GM11168 (cell line): ENCODE measurements around the gene SLC5A12.
"Not testable (repeated sequence)": the region's sequence is repeated elsewhere in the genome, so short reads cannot be mapped to it uniquely, and the experiment has no call there.

Experiments
- in situ Hi-C: fragments of 300-500 bp; cut with MboI; formaldehyde crosslinking; loops from one replicate; pipeline ENCODE4 v1.12.0; 2022; ENCODE audit warnings: low sequenced_read_pairs; ENCODE audit not compliant: unreplicated experiment

Gene SLC5A12

DNA sequence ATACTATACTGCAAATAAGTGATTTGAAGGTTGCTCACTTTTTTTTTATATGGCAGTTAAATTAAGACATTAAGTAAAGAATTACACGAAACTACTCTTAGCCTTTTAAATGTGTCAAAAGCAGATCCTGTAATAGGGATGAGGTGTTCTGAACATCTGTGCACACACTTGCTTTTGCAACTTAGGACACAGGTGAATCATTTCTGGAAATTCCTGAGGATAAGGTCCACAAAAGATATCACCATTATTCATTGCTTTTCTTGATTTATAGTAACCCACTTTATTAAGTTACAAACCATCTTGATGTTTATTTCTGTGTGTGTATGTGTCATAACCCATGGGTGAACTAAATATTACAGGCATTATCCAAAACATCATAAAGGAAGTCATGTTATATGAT is 55.9 kb downstream of the SLC5A12 start:
- in situ Hi-C loops, result no loop called here

DNA sequence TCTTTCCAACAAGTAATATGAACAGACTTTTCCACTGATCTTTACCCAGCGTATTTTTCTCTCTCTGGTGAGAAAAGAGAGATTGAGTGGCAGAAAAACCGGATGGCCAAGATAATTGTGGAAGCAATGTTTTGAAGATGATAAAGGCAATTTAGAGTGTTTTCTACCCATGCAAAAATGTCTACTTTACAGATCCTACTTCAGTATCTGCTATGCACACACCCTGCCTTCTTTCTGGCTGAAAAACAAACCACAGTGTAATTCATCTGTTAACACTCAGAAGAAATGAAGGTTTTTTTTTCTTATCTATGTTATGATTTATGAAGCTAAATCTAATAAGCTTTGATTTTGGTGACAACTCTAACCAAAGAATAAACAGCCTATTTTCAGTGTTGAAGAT is 56.8 kb downstream of the SLC5A12 start:
- in situ Hi-C loops, result no loop called here

DNA sequence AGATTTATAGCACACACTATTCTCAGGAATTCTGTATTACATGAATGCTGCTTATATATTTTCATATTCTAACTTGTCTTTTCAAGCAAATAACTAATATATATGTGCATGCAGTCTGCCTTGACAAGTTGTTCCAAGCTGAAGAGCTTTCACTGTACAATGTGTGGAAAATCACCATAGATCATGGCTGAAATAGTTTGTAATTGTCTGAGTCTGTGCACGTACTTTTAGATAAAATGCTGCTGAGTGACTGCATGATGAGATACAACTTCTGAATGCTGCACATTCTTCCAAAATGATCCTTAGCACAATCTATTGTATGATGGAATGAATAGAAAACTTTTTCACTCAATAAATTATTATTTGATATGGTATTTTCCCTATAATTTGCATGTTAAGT is 58.9 kb downstream of the SLC5A12 start:
- in situ Hi-C loops, result no loop called here

DNA sequence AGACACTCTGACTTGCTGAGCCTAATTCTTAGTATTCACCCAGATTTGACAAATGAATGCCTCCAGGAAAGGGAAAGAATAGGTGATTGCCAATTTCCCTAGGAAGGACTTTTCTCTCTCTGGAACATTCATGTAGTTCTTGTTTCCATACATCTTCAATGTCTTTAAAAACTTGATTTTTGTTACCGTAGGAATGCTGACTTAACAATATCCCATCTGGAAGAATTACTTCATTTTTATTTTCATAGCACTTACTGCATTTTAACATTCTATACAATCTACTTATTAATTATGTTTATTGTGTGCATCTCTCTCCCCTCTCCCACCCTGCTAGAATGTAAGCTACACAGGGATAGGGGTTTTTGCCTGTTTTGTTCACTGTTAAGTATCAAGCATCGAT is 66.6 kb downstream of the SLC5A12 start:
- in situ Hi-C loops, result no loop called here

DNA sequence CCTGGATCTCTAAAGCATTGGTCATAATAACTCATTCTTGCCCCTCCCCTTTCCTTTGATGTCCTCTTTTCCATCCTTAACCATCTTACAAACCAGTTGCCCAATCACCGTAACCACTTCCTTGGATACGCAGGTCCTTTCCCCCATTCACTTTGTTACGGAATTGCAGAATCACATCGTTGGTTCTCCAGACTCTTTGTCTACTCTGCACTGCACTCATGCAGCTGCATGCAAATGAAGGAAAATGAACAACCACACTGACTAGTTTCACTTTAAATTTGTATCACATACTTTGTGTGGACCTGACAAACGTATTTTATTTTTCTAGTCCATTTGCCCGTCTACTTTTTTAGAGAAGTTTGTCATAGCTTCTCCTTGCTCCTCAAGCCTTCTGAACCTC is 69.9 kb downstream of the SLC5A12 start:
- in situ Hi-C loops, result loop anchor here (5.0 kb wide), 1 partner anchor 360 kb away; no protein-coding TSS in a partner anchor

DNA sequence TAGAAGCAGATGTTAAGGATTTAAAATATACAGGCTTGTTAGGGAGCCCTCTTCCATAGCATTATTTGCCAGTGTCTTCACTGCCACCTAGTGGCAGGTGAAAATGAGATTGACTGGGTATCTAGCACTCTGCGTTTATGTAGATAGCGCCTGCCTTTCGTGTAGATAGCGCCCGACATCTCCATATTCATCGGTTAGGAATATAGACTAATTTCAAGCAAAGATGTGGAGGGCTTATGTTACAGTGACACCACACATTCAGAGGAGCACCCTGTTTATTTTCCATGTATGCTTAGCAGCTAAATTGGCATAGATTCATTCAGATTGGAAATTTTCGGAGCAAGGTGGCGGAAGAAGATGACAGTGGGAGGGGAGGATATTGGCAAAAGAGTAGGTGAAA is 72.0 kb downstream of the SLC5A12 start:
- in situ Hi-C loops, result loop anchor here (5.0 kb wide), 1 partner anchor 358 kb away; no protein-coding TSS in a partner anchor

DNA sequence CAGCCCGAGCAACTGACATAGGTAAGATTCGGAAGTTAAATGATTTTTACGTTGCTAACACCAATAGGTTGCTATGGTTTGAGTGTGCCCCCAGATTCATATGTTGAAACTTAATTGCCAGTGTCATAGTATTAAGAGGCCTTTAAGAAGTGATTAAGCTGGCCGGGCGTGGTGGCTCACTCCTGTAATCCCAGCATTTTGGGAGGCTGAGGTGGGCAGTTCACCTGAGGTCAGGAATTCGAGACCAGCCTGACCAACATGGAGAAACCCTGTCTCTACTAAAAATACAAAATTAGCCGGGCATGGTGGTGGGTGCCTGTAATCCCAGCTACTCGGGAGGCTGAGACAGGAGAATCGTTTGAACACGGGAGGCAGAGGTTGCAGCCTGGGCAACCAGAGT is 78.5 kb downstream of the SLC5A12 start:
- in situ Hi-C loops, result not testable (repeated sequence)

DNA sequence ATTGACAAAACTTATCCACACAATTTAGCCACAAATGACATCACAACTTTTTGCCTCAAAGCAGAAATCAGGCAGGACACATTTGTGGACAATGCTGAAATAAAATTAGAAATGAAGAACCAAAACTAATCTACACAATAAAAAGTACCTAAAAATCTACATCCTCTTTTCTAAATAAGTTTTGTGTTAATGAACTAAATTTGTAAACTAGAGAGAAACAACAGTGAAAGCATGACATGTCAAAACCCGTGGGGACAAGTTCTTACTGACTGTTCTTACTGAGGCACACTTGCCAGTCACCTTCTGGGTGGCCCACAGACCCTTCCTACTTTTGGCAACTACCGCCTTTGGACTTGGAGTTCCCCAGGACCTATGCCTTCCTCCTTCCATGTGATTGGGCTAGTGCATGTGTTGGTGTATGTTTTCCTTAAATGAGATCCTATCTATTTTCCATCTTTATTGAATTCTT is 89.1 kb downstream of the SLC5A12 start:
- in situ Hi-C loops, result no loop called here

DNA sequence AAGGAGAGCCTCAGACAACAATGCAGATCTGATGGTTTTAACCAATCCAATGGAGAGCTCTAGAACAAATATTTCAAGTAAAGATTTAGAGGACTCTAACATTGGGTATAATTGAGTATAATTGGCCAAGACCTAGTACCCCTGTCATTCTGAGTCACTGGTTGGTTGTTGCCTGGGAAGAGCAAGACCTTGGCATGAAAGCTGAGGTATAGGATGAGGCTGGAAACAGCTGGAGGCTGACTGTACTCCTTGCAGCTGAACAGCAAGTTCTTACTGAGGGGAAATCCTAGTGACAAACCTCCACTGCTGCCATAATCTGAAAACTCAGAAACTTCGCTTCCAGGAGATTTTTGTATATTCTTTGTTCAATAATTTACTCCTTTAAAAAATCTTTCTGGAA is 95.5 kb downstream of the SLC5A12 start:
- in situ Hi-C loops, result no loop called here

DNA sequence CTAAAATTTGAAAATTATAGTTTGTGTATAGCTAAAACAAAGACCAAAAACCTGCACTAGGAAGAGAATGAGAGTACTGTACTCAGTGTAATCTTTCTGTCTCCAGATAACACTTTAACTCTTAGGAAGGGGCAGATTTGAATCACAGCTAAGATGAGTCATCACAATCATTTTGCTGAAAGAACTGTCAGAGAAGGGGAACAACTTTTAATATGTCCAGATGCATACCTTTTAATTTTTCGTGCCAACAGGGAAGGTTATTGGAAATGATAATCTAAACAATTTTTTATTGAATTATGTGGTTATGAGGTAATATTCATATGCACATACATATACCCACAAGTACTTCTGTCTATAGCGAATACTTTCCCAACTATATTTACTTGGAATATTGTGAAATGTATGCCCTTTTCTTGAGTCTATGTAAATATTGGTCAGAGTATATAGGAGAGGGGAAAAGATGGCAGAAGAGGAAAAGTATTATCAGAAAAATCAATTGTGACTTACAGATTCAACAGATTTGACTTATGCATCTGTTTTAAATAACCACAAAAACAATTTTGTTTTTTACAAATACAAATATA is 98.7 kb downstream of the SLC5A12 start:
- in situ Hi-C loops, result no loop called here

DNA sequence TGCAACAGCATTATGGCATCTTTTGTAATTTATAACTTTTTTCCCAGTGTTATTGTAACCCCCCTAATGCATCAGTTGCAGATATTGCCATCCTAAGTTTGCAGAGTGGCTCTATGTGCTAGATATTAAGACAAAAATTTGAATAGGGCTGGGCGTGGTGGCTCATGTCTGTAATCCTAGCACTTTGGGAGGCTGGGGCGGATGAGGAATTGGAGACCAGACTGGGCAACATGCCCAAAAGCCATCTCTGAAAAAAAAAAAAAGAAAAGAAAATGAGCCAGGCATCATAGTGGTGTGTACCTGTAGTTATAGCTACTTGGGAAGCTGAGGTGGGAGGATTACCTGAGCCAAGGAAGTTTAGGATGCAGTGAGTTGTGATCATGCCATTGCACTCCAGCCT is 99.7 kb downstream of the SLC5A12 start:
- in situ Hi-C loops, result no loop called here

DNA sequence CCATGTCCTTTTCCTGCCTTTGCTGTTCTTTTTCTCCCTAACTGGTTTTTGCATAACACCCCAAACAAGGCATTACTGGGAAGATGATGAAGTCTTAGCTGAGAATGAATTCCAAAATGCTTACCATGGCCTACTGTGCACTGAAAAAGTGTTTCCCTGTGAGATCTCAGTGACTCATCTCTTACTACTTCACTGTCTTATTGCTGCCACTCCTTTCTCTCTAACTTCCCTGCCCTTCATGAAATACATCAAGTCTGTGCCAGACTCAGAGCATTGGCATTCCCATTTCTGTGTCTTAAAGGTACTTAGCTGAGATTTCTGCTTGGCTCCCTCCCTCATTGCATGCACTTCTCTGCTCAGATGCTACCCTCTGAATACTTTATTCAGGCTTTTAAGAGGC is 100.7 kb downstream of the SLC5A12 start:
- in situ Hi-C loops, result no loop called here

DNA sequence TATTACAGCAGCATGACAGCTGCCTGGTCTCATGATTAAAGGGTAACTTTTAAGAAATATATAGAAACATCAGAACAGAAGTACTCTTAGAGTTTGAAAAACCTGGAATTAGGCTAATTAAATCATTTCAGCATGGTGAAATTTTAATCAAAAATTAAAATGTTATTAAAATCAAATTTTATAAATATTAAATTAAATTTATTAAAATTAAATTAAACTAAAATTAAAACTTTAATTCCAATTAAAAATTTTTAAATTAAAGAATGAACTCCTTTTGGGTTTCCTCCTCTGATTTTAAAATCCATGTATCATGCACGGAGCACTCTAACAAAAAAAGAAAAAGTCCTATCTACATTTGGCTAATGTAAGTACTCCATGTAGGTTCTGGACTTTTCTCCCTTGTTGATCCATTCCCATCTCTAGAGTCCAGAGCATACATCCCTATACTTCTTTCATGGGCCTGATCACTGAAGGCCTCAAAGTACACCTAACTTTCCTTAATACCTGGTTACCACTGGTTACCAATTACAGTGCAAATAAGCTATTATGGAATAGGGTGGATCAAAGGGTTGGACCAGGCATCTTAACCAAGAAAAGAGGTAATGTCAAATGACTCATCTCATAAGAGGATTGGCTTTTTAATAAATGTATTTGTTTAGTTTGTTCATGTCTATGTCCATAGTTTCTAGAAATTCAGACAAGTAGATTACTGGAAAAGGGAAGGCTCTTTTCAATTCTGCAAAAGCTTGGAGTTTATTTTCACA is 101.4 kb downstream of the SLC5A12 start:
- in situ Hi-C loops, result no loop called here

DNA sequence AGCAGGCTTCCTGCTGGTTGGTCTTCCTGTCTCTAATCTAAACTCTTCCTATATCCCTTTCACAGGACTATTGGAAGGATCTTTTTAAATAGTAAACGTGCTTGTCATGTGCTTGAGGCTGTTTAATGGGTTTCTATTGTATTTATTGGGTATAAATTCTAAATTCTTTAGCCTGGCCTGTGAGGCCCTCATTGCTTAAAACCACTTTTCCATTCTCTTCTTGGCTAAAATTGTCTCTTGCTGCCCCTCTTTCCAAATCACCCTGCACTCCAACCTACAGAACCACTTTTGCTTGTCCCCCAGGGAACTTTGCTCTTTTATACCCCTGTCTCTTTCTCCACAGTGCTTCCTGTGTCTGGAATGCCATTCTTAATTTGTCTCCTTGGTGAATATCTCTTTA is 103.4 kb downstream of the SLC5A12 start:
- in situ Hi-C loops, result no loop called here
